MG63 (cell line): Measurements from ENCODE around the gene RDH14. TPM values are rescaled to one million over a fixed set of nuclear protein-coding genes. Genes with fewer than 3 reads are reported as not detected.
A peak's percentile ranks its signal among the peaks of the same experiment; 100 is the strongest.

ENCODE experiments used
- DNase-seq: peaks from one replicate; pipeline ENCODE4 v3.0.0-alpha.2; 2020
- H3K27me3 ChIP-seq: fragments of 250-450 bp; sonication (Bioruptor Pico); 2 replicates; pipeline ENCODE4 v1.5.1; 2020; ENCODE audit warnings: mild to moderate bottlenecking, moderate library complexity
- H3K36me3 ChIP-seq: fragments of 250-450 bp; sonication (Bioruptor Pico); 2 replicates; pipeline ENCODE4 v1.5.1; 2020; ENCODE audit warnings: mild to moderate bottlenecking, moderate library complexity
- H3K4me3 ChIP-seq: fragments of 250-450 bp; sonication (Bioruptor Pico); 2 replicates; pipeline ENCODE4 v1.5.1; 2020; ENCODE audit warnings: mild to moderate bottlenecking, moderate library complexity
- H3K9me3 ChIP-seq: fragments of 250-450 bp; sonication (Bioruptor Pico); 2 replicates; pipeline ENCODE4 v1.5.1; 2020; ENCODE audit warnings: mild to moderate bottlenecking, moderate library complexity
- total RNA-seq: library from RNA; depleted of rRNA; stranded (reverse); fragments of >200 nt; shearing (Covaris generic); gene quantifications from 2 replicates; pipeline ENCODE4 v1.2.3, GENCODE V29; 2014; ENCODE audit warnings: low replicate concordance

The RDH14 gene
- total RNA-seq, 1 experiment from 2014 or later: 34.6 TPM

GRCh38 chr2:18544171-18544570 is 16.3 kb downstream of the RDH14 start:
- DNase-seq: no peak
- H3K36me3 ChIP-seq: no peaks in the 10 kb centered on the region
- H3K4me3 ChIP-seq: no peak overlapping the region
- no peaks in the 10 kb centered on the region for H3K27me3 ChIP-seq
- no peaks in the 10 kb centered on the region for H3K9me3 ChIP-seq

DNA sequence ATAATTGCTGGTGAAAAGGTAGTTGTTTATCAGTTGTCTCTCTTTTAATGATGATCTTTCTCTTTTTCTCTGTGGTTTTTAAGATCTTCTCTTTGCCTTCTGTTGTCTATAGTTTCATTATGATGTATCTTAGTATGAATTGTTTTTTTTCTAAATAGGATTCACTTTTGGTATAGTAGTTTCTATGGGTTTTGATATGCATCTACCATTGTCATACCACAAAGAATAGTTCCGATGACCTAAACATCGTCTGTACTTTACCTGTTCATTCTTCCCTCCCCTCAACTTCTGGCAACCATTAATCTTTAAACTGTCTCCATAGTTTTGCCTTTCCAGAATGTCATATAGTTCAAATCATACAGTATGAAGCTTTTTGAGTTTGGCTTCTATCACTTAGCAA is 19.6 kb downstream of the RDH14 start:
- Histone ChIP-seq H3K27me3 (no peaks in the 10 kb centered on the region), H3K9me3 (no peaks in the 10 kb centered on the region), H3K36me3 (no peaks in the 10 kb centered on the region), H3K4me3 (no peak overlapping the region)
- no peak for DNase-seq

DNA sequence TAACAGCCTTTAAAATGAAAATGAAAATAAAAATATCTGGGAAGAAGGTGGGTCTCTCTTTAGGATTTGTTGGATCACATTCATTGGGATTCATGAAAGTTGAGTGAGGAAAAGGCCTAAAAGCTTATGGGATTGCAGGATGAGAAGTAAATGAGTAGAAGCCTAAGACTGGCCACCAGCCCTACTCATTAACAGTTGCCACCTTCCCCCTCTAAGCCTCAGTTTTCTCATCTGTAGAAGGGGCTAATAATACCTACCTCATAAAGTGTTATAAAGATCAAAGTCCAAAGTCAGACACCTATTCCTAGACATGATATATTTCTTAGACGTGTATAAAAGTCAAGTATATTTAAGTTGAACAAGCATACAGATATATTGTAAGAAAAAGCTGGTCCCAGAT is 23.8 kb downstream of the RDH14 start:
- H3K27me3 ChIP-seq: no peaks in the 10 kb centered on the region
- no peak for DNase-seq
- H3K9me3 ChIP-seq: no peaks in the 10 kb centered on the region
- no peak overlapping the region for H3K4me3 ChIP-seq
- no peaks in the 10 kb centered on the region for H3K36me3 ChIP-seq

DNA sequence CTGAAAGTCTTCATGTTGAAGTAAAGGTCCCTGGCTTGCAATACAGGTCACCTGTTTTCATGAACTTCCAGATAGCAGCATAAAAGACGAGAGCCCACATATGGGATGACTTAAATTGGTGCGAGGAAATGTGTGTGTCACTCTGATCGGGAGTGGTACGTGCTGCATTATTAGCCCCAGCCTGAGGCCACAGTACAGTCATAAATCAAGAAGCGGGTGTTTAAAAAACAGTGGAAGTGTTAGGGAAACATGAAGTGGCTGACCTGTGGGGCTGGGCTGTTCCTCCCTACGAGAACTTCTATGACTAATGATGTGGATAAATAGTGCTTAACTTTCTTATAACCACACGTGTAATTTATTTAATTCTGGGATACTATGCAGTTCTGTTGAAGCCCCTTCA is 24.4 kb downstream of the RDH14 start:
- no peaks in the 10 kb centered on the region for H3K9me3 ChIP-seq
- no peak overlapping the region for H3K4me3 ChIP-seq
- H3K27me3 ChIP-seq: no peaks in the 10 kb centered on the region
- H3K36me3 ChIP-seq: no peaks in the 10 kb centered on the region
- no peak for DNase-seq

- Histone ChIP-seq H3K36me3 (no peaks in the 10 kb centered on the region), H3K9me3 (no peaks in the 10 kb centered on the region), H3K4me3 (no peak overlapping the region), H3K27me3 (no peaks in the 10 kb centered on the region)
- DNase-seq: no peak
Measured at GRCh38 chr2:18531194-18531593, 29.3 kb downstream of the RDH14 start.

GRCh38 chr2:18527822-18528221 is 32.6 kb downstream of the RDH14 start:
- no peaks in the 10 kb centered on the region for H3K27me3 ChIP-seq
- H3K4me3 ChIP-seq: no peak overlapping the region
- no peaks in the 10 kb centered on the region for H3K9me3 ChIP-seq
- DNase-seq: no peak
- no peaks in the 10 kb centered on the region for H3K36me3 ChIP-seq

GRCh38 chr2:18527326-18527725 is 33.1 kb downstream of the RDH14 start:
- Histone ChIP-seq H3K36me3 (no peaks in the 10 kb centered on the region), H3K9me3 (no peaks in the 10 kb centered on the region), H3K27me3 (no peaks in the 10 kb centered on the region), H3K4me3 (no peak overlapping the region)
- no peak for DNase-seq

GRCh38 chr2:18526429-18526828 is 34.0 kb downstream of the RDH14 start:
- Histone ChIP-seq H3K36me3 (no peaks in the 10 kb centered on the region), H3K9me3 (no peaks in the 10 kb centered on the region), H3K4me3 (no peak overlapping the region), H3K27me3 (no peaks in the 10 kb centered on the region)
- DNase-seq: no peak

DNA sequence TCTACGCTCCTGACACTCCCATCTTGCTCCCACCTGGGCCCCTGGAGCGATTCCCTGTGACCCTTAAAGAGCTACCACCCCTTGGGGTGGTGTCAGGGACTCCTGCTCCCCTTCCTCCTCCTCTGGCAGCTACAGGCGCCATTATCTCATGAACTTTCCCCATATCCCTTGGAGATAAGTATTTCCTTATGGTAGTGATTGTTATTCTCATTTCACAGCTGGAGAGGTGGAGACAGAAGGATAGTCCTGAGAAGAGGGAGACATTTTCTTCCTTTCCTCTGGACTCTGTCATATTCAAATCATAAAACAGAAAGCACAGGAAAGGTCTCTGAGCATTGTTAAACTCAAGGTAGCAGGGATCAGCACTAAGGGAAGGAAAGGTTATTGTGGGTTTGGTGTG is 34.6 kb downstream of the RDH14 start:
- Histone ChIP-seq H3K9me3 (no peaks in the 10 kb centered on the region), H3K36me3 (no peaks in the 10 kb centered on the region), H3K27me3 (no peaks in the 10 kb centered on the region), H3K4me3 (no peak overlapping the region)
- no peak for DNase-seq

- Histone ChIP-seq H3K9me3 (no peaks in the 10 kb centered on the region), H3K36me3 (no peaks in the 10 kb centered on the region), H3K27me3 (no peaks in the 10 kb centered on the region), H3K4me3 (no peak overlapping the region)
- DNase-seq: no peak
Measured at GRCh38 chr2:18525236-18525635, 35.2 kb downstream of the RDH14 start.

GRCh38 chr2:18522484-18523146 is 37.8 kb downstream of the RDH14 start:
- Histone ChIP-seq H3K36me3 (no peaks in the 10 kb centered on the region), H3K9me3 (no peaks in the 10 kb centered on the region), H3K4me3 (no peak overlapping the region), H3K27me3 (no peaks in the 10 kb centered on the region)
- DNase-seq: no peak

GRCh38 chr2:18520451-18521425 is 39.7 kb downstream of the RDH14 start:
- Histone ChIP-seq H3K4me3 (no peak overlapping the region), H3K9me3 (no peaks in the 10 kb centered on the region), H3K36me3 (no peaks in the 10 kb centered on the region), H3K27me3 (no peaks in the 10 kb centered on the region)
- peak; percentile 52 for DNase-seq

- Histone ChIP-seq H3K27me3 (no peaks in the 10 kb centered on the region), H3K36me3 (no peaks in the 10 kb centered on the region), H3K4me3 (no peak overlapping the region), H3K9me3 (no peaks in the 10 kb centered on the region)
- DNase-seq: no peak
Measured at GRCh38 chr2:18519914-18520450, 40.5 kb downstream of the RDH14 start.

GRCh38 chr2:18518116-18519111 is 42.0 kb downstream of the RDH14 start:
- no peaks in the 10 kb centered on the region for H3K36me3 ChIP-seq
- no peak overlapping the region for H3K4me3 ChIP-seq
- no peaks in the 10 kb centered on the region for H3K9me3 ChIP-seq
- no peaks in the 10 kb centered on the region for H3K27me3 ChIP-seq
- DNase-seq: no peak

GRCh38 chr2:18517386-18517785 is 43.1 kb downstream of the RDH14 start:
- no peak for DNase-seq
- no peak overlapping the region for H3K4me3 ChIP-seq
- no peaks in the 10 kb centered on the region for H3K9me3 ChIP-seq
- H3K27me3 ChIP-seq: no peaks in the 10 kb centered on the region
- no peaks in the 10 kb centered on the region for H3K36me3 ChIP-seq

DNA sequence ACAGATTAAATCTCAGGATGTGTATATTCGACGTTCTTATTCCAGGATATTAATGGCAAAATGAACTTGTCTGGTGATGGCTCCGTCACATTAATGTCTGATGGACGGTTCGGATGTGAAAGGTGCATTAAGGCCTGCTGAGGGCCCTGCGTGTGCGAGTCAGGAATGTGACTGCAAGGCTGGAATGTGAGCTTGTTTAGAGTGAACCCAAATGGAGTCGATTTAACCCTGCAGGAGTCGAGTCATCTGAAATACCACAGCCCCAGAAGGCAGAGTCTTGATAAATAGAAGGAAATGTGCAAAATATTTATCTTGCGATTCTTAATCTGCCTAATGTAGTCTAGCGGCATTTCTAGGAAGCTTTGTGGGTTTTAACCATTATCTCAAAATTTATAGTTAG is 44.3 kb downstream of the RDH14 start:
- no peak for DNase-seq

More for the DNA sequence above, 44.3 kb downstream of the RDH14 start:
- Histone ChIP-seq H3K9me3 (no peaks in the 10 kb centered on the region), H3K4me3 (no peak overlapping the region), H3K27me3 (no peaks in the 10 kb centered on the region), H3K36me3 (no peaks in the 10 kb centered on the region)
